ENCODE data around the gene SGPP1. TPM values are rescaled to one million over a fixed set of nuclear protein-coding genes. Genes with fewer than 3 reads are reported as not detected.
A peak's percentile ranks its signal among the peaks of the same experiment; 100 is the strongest.

The SGPP1 gene
- total and polyA plus RNA-seq, 10 of the 15 experiments (the other 5 are each of a cell fraction or from before 2014, with no cell fraction given), result 3.5 to 37.7 (median 25.5) TPM

DNA sequence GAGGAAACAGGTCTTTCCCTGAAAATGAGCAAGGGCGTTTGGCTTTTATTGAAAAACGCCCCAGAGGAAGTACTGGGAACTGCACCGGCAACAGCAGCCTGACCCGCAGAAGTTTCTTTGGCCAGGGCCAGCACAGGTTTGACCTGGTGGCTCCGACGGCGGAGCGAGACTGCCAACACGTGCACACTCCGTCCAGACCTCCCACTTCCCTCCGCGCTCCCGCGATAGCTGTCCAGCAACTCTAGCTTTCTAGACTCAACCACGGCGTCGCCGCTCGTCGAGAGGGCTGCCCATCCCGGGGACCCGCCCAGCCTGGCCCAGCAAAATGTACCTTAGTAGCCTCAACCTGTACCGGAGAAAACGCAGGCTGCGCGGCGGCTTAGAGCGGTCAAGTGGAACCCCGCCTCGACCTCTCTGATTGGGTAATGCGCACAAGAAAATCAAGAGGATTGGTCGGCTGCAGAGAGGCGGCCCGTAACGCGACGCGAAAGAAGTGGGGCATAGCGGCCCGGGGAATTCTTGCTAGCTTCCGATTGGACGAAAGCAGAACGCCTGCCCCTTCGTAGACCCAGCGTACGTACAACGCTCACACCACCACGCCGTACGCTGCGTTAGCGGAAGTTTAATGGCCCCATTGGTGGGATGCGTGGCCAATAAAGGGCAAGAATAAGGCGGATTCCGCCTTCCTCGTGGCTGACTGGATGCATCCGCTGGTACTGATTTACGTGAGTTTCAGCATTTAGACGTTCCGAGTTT is 86.2 kb downstream of the SGPP1 start, which contains the start of gene WDR89 (continued):
- TF ChIP-seq, protein P1, sequence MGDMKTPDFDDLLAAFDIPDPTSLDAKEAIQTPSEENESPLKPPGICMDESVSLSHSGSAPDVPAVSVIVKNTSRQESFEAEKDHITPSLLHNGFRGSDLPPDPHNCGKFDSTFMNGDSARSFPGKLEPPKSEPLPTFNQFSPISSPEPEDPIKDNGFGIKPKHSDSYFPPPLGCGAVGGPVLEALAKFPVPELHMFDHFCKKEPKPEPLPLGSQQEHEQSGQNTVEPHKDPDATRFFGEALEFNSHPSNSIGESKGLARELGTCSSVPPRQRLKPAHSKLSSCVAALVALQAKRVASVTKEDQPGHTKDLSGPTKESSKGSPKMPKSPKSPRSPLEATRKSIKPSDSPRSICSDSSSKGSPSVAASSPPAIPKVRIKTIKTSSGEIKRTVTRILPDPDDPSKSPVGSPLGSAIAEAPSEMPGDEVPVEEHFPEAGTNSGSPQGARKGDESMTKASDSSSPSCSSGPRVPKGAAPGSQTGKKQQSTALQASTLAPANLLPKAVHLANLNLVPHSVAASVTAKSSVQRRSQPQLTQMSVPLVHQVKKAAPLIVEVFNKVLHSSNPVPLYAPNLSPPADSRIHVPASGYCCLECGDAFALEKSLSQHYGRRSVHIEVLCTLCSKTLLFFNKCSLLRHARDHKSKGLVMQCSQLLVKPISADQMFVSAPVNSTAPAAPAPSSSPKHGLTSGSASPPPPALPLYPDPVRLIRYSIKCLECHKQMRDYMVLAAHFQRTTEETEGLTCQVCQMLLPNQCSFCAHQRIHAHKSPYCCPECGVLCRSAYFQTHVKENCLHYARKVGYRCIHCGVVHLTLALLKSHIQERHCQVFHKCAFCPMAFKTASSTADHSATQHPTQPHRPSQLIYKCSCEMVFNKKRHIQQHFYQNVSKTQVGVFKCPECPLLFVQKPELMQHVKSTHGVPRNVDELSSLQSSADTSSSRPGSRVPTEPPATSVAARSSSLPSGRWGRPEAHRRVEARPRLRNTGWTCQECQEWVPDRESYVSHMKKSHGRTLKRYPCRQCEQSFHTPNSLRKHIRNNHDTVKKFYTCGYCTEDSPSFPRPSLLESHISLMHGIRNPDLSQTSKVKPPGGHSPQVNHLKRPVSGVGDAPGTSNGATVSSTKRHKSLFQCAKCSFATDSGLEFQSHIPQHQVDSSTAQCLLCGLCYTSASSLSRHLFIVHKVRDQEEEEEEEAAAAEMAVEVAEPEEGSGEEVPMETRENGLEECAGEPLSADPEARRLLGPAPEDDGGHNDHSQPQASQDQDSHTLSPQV (IDR thresholded peaks at IDR 0.05), result no peak
- peak; percentile 96 for TF ChIP-seq MXI1 (IDR thresholded peaks at IDR 0.05; ENCODE audit: low read depth, low read length)
- TF ChIP-seq, protein P2, sequence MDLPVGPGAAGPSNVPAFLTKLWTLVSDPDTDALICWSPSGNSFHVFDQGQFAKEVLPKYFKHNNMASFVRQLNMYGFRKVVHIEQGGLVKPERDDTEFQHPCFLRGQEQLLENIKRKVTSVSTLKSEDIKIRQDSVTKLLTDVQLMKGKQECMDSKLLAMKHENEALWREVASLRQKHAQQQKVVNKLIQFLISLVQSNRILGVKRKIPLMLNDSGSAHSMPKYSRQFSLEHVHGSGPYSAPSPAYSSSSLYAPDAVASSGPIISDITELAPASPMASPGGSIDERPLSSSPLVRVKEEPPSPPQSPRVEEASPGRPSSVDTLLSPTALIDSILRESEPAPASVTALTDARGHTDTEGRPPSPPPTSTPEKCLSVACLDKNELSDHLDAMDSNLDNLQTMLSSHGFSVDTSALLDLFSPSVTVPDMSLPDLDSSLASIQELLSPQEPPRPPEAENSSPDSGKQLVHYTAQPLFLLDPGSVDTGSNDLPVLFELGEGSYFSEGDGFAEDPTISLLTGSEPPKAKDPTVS (IDR thresholded peaks at IDR 0.05; ENCODE audit: low read depth, low read length), result no peak
- TF ChIP-seq, protein P3, sequence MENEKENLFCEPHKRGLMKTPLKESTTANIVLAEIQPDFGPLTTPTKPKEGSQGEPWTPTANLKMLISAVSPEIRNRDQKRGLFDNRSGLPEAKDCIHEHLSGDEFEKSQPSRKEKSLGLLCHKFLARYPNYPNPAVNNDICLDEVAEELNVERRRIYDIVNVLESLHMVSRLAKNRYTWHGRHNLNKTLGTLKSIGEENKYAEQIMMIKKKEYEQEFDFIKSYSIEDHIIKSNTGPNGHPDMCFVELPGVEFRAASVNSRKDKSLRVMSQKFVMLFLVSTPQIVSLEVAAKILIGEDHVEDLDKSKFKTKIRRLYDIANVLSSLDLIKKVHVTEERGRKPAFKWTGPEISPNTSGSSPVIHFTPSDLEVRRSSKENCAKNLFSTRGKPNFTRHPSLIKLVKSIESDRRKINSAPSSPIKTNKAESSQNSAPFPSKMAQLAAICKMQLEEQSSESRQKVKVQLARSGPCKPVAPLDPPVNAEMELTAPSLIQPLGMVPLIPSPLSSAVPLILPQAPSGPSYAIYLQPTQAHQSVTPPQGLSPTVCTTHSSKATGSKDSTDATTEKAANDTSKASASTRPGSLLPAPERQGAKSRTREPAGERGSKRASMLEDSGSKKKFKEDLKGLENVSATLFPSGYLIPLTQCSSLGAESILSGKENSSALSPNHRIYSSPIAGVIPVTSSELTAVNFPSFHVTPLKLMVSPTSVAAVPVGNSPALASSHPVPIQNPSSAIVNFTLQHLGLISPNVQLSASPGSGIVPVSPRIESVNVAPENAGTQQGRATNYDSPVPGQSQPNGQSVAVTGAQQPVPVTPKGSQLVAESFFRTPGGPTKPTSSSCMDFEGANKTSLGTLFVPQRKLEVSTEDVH (IDR thresholded peaks at IDR 0.05; ENCODE audit: low read depth, partially characterized antibody), result no peak
- peak; percentile 60; the same call in 1 of the 2 replicates for TF ChIP-seq BRCA1 (IDR thresholded peaks at IDR 0.05; ENCODE audit: low read depth, low read length)
- TF ChIP-seq CEBPB (IDR thresholded peaks at IDR 0.05; ENCODE audit: borderline replicate concordance in 1 of 2, low read depth in 2 of 2, low read length in 2 of 2), result no peak
- TF ChIP-seq, protein P4, sequence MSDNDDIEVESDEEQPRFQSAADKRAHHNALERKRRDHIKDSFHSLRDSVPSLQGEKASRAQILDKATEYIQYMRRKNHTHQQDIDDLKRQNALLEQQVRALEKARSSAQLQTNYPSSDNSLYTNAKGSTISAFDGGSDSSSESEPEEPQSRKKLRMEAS (IDR thresholded peaks at IDR 0.05; ENCODE audit: low read depth, low read length), result peak; percentile 95
- TF ChIP-seq ZBED1 (IDR thresholded peaks at IDR 0.05; ENCODE audit: borderline replicate concordance), result no peak
- TF ChIP-seq HDAC2 (IDR thresholded peaks at IDR 0.05), result no peak; the same call in 1 of the 2 replicates
- TF ChIP-seq, protein P5, sequence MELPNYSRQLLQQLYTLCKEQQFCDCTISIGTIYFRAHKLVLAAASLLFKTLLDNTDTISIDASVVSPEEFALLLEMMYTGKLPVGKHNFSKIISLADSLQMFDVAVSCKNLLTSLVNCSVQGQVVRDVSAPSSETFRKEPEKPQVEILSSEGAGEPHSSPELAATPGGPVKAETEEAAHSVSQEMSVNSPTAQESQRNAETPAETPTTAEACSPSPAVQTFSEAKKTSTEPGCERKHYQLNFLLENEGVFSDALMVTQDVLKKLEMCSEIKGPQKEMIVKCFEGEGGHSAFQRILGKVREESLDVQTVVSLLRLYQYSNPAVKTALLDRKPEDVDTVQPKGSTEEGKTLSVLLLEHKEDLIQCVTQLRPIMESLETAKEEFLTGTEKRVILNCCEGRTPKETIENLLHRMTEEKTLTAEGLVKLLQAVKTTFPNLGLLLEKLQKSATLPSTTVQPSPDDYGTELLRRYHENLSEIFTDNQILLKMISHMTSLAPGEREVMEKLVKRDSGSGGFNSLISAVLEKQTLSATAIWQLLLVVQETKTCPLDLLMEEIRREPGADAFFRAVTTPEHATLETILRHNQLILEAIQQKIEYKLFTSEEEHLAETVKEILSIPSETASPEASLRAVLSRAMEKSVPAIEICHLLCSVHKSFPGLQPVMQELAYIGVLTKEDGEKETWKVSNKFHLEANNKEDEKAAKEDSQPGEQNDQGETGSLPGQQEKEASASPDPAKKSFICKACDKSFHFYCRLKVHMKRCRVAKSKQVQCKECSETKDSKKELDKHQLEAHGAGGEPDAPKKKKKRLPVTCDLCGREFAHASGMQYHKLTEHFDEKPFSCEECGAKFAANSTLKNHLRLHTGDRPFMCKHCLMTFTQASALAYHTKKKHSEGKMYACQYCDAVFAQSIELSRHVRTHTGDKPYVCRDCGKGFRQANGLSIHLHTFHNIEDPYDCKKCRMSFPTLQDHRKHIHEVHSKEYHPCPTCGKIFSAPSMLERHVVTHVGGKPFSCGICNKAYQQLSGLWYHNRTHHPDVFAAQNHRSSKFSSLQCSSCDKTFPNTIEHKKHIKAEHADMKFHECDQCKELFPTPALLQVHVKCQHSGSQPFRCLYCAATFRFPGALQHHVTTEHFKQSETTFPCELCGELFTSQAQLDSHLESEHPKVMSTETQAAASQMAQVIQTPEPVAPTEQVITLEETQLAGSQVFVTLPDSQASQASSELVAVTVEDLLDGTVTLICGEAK (IDR thresholded peaks at IDR 0.05; ENCODE audit: borderline replicate concordance), result peak; percentile 83; the same call in 1 of the 2 replicates
- TF ChIP-seq NBN (IDR thresholded peaks at IDR 0.05), result peak; percentile 79
- TF ChIP-seq ETV6 (conservative IDR thresholded peaks at IDR 0.05 in 1 of 2, IDR thresholded peaks at IDR 0.05 in 1 of 2; ENCODE audit: borderline replicate concordance in 1 of 2, low read depth in 1 of 2), result no peak
- no peak for TF ChIP-seq ZNF384 (IDR thresholded peaks at IDR 0.05; ENCODE audit: borderline replicate concordance, low read depth, low read length)
